GM12801 (cell line): Measurements from ENCODE around the gene CCDC172.

Experiments used
- CTCF ChIP-seq: IDR thresholded peaks from one replicate; pipeline ENCODE4 v1.5.1; 2011; ENCODE audit warnings: control low read depth; ENCODE audit not compliant: insufficient read length; ENCODE audit errors: extremely low read depth

Gene CCDC172

DNA sequence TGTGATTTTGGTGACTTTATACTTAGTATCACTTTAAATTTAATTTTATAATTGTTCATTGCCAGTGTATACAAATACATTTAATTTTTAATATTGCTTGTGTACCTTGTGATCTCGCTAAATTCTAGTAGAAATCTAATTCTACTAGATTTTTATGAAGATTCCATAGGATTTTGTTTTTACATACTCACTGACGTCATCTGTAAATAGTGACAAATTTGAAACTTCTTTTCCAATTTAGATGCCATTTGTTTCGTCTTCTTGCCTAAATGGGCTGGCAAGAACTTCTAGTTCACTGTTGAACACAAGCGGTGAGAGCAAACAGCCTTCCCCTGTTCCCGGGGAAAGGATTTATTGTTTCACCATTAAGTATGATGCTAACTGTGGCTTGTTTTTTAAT is 86.1 kb downstream of the CCDC172 start:
- no peak for TF ChIP-seq CTCF

DNA sequence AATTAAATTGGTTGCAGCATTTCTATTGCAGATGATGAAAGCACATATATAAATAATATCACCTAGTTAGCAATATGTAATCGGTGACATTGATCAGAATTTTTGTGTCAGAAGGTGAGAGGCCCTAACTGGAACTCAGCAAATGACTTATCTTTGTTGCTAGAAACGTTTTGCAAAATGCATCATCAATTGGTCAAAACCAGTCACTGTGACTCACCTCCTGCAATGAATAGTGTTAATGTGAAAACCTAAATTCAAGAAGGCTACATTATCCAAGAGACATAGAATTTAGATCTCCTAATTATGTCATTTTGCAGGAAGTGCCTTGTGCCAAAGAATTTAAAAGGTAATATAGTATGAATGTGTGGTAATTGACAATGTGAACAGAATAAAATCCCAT is 93.6 kb downstream of the CCDC172 start:
- no peak for TF ChIP-seq CTCF

GRCh38 chr10:116418389-116418788 is 94.1 kb downstream of the CCDC172 start:
- no peak for TF ChIP-seq CTCF

DNA sequence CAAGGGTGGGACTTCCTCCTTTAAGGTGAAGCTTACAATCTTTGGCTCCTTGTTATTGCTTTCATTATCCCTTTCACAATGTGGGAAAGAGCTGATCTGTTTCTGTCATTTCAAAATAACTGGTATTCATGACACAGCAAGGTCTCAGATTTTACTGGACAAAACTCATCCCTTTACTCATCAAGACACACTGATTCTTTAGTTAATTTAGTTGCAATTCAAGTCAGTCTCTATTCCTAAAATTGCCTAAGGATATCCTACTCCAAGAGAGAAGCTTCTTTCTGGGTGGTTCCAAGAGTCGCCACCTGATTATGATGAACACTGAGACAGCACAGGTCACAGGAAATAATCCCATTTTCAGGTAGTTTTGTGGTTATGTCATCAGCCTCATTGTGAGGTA is 97.6 kb downstream of the CCDC172 start:
- no peak for TF ChIP-seq CTCF

GRCh38 chr10:116427671-116428070 is 103.4 kb downstream of the CCDC172 start, which contains the start of gene PNLIPRP3:
Gene PNLIPRP3, plus strand, starts transcription at chr10:116427847. Its CDS starts 166 bp downstream, at chr10:116428013.
- TF ChIP-seq CTCF: no peak

GRCh38 chr10:116429288-116429977 is 105.2 kb downstream of the CCDC172 start:
- TF ChIP-seq CTCF: no peak
